Immature natural killer cell (primary cell): Measurements from ENCODE around the gene MTHFD2. TPM values are rescaled to one million over a fixed set of nuclear protein-coding genes. Genes with fewer than 3 reads are reported as not detected.

Source experiments
- DNase-seq, 3 donors: peaks; one replicate each; pipeline ENCODE4 v3.0.0; 2022; ENCODE audit warnings: mixed read lengths in 1 of 3
- H3K27ac Mint-ChIP-seq, 6 donors: one replicate each; pipeline ENCODE4 v1.8.0; 2020; ENCODE audit warnings: mixed read lengths in 6 of 6, mild to moderate bottlenecking in 5 of 6, inconsistent platforms in 4 of 6, moderate library complexity in 3 of 6
- H3K27me3 Mint-ChIP-seq, 3 donors: one replicate each; pipeline ENCODE4 v1.8.0; 2020 to 2021; ENCODE audit warnings: low read depth in 3 of 3, mild to moderate bottlenecking in 3 of 3, mixed read lengths in 3 of 3, moderate library complexity in 3 of 3, inconsistent platforms in 1 of 3
- H3K36me3 Mint-ChIP-seq, 3 donors: one replicate each; pipeline ENCODE4 v1.8.0; 2020; ENCODE audit warnings: mixed read lengths in 3 of 3, inconsistent platforms in 2 of 3, mild to moderate bottlenecking in 2 of 3
- H3K4me1 Mint-ChIP-seq, 2 donors: one replicate each; pipeline ENCODE4 v1.8.0; 2020; ENCODE audit warnings: inconsistent platforms in 2 of 2, mild to moderate bottlenecking in 2 of 2, mixed read lengths in 2 of 2, moderate library complexity in 1 of 2
- H3K4me3 Mint-ChIP-seq, 5 donors: one replicate each; pipeline ENCODE4 v1.8.0; 2020; ENCODE audit warnings: mild to moderate bottlenecking in 5 of 5, mixed read lengths in 5 of 5, inconsistent platforms in 3 of 5, moderate library complexity in 3 of 5
- H3K9me3 Mint-ChIP-seq, 6 donors: one replicate each; pipeline ENCODE4 v1.8.0; 2020; ENCODE audit warnings: mild to moderate bottlenecking in 6 of 6, mixed read lengths in 6 of 6, inconsistent platforms in 4 of 6, moderate library complexity in 3 of 6
- polyA plus RNA-seq, 3 donors: library from polyadenylated mRNA; unstranded; fragments of 300-500 nt; fragmentation: Illumina TruSeq; gene quantifications; one replicate each; pipeline ENCODE4 v1.2.3, GENCODE V29; 2021

The MTHFD2 gene
- polyA plus RNA-seq, 3 donors from 2014 or later = 20.3 to 25.8 (median 20.4) TPM

GRCh38 chr2:74267068-74267467 is 68.7 kb downstream of the MTHFD2 start:
- peak overlapping the region in 3 of 5 donors; percentile 8 to 42 (median 15) for H3K4me3 Mint-ChIP-seq
- H3K9me3 Mint-ChIP-seq = no peaks in the 10 kb centered on the region
- peak overlapping the region in 4 of 6 donors; percentile 14 to 48 (median 24) for H3K27ac Mint-ChIP-seq
- DNase-seq = peak; percentile 20 to 36 (median 32)
- H3K4me1 Mint-ChIP-seq = peaks cover 11 to 13% of the 10 kb centered on the region in 2 donors
- H3K27me3 Mint-ChIP-seq = peaks cover 0 to 1% (median 0%) of the 10 kb centered on the region in 3 donors
- peaks cover 0 to 6% (median 4%) of the 10 kb centered on the region in 3 donors for H3K36me3 Mint-ChIP-seq

Other genes with a start within 250 kb of the MTHFD2 start
- gene TET3, start 213.7 kb upstream of the MTHFD2 start, polyA plus RNA-seq = 1 to 10 TPM in 1 of 3 donors, under 1 TPM in 1, not detected in 1; 0.16 to 1.2 TPM
- gene BOLA3, start 50.7 kb upstream of the MTHFD2 start, polyA plus RNA-seq = 10 to 100 TPM; 36.7 to 64.7 (median 57.8) TPM
- 100 to 1,000 TPM; 198 to 215 (median 208) TPM for gene MOB1A, start 19.7 kb upstream of the MTHFD2 start, polyA plus RNA-seq
- gene SLC4A5, start 144.8 kb downstream of the MTHFD2 start, polyA plus RNA-seq = not detected
- gene DCTN1, start 181.7 kb downstream of the MTHFD2 start, polyA plus RNA-seq = 100 to 1,000 TPM in 1 of 3 donors, 10 to 100 TPM in 2; 38.0 to 106 (median 50.9) TPM
- 1 to 10 TPM in 2 of 3 donors, not detected in 1; 1.6 TPM for gene C2orf81, start 223.0 kb downstream of the MTHFD2 start, polyA plus RNA-seq
- gene WDR54, start 223.1 kb downstream of the MTHFD2 start, polyA plus RNA-seq = 10 to 100 TPM; 38.0 to 94.8 (median 47.7) TPM
- gene RTKN, start 243.3 kb downstream of the MTHFD2 start, polyA plus RNA-seq = 10 to 100 TPM in 1 of 3 donors, 1 to 10 TPM in 2; 5.8 to 10.8 (median 8.4) TPM